NB4 (cell line): ENCODE data around the gene PPME1.

Experiments
- POLR2A ChIP-seq: IDR thresholded peaks from 2 replicates; pipeline ENCODE4 v1.6.1; 2011; ENCODE audit warnings: mild to moderate bottlenecking; ENCODE audit not compliant: insufficient read length; ENCODE audit errors: extremely low read depth
- TF ChIP-seq, protein P1 (sequence below): IDR thresholded peaks from one replicate; pipeline ENCODE4 v1.5.1; 2012; ENCODE audit warnings: low read depth, low read length
- TF ChIP-seq, protein P2 (sequence below): IDR thresholded peaks from 2 replicates; pipeline ENCODE4 v1.6.1; 2011; ENCODE audit warnings: low read depth, low read length

DNA sequence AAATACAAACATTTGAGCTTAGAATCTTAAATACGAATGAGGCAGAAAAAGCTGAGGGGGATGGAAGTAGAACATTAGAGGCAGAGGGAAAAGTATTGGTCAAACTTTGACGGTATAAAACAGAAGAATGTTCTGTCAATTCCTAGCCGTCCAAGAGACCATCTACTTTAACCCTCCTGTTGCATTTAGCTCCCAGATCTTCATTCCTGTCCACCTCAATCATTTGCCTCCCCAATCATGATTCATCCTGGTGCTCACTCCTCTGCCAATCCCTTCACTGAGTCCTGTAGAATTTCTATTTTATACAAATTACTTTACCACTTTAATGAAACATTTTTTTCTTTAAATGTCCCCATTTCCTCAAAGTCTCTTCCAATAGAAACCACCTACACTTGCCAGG is 28.5 kb upstream of the PPME1 start:
- TF ChIP-seq, protein P1, sequence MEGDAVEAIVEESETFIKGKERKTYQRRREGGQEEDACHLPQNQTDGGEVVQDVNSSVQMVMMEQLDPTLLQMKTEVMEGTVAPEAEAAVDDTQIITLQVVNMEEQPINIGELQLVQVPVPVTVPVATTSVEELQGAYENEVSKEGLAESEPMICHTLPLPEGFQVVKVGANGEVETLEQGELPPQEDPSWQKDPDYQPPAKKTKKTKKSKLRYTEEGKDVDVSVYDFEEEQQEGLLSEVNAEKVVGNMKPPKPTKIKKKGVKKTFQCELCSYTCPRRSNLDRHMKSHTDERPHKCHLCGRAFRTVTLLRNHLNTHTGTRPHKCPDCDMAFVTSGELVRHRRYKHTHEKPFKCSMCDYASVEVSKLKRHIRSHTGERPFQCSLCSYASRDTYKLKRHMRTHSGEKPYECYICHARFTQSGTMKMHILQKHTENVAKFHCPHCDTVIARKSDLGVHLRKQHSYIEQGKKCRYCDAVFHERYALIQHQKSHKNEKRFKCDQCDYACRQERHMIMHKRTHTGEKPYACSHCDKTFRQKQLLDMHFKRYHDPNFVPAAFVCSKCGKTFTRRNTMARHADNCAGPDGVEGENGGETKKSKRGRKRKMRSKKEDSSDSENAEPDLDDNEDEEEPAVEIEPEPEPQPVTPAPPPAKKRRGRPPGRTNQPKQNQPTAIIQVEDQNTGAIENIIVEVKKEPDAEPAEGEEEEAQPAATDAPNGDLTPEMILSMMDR, result no peak
- no peak for TF ChIP-seq POLR2A
- TF ChIP-seq, protein P2, sequence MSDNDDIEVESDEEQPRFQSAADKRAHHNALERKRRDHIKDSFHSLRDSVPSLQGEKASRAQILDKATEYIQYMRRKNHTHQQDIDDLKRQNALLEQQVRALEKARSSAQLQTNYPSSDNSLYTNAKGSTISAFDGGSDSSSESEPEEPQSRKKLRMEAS, result no peak
